KMS-11 (cell line): Measurements from ENCODE around the gene TCF12.

Experiments
- H2AFZ ChIP-seq: fragments of 200-600 bp; sonication (generic); 2 replicates; pipeline ENCODE4 v1.6.1; 2016; ENCODE audit warnings: antibody characterized with exemption, mixed run types, low read depth
- H3K27ac ChIP-seq: fragments of 200-600 bp; sonication (generic); 2 replicates; pipeline ENCODE4 v1.6.1; 2016; ENCODE audit warnings: mild to moderate bottlenecking, mixed run types
- H3K27me3 ChIP-seq: fragments of 200-600 bp; sonication (generic); 2 replicates; pipeline ENCODE4 v1.6.1; 2017; ENCODE audit warnings: mild to moderate bottlenecking, low read depth, mixed run types, moderate library complexity; ENCODE audit not compliant: insufficient read depth
- H3K36me3 ChIP-seq: fragments of 200-600 bp; sonication (generic); 2 replicates; pipeline ENCODE4 v1.6.1; 2017; ENCODE audit warnings: mild to moderate bottlenecking, mixed run types; ENCODE audit not compliant: insufficient read depth
- H3K4me1 ChIP-seq: fragments of 200-600 bp; sonication (generic); 2 replicates; pipeline ENCODE4 v1.6.1; 2016; ENCODE audit warnings: mild to moderate bottlenecking, low read depth, mixed run types; ENCODE audit not compliant: poor library complexity, severe bottlenecking
- H3K4me2 ChIP-seq: fragments of 200-600 bp; sonication (generic); 2 replicates; pipeline ENCODE4 v1.7.0; 2016; ENCODE audit warnings: mild to moderate bottlenecking, mixed run types
- H3K4me3 ChIP-seq: fragments of 200-600 bp; sonication (generic); IDR thresholded peaks from 2 replicates; pipeline ENCODE4 v1.6.1; 2017; ENCODE audit warnings: low read depth, low read length, mixed read lengths; ENCODE audit not compliant: insufficient read depth
- H3K79me2 ChIP-seq: fragments of 200-600 bp; sonication (generic); 2 replicates; pipeline ENCODE4 v1.6.1; 2016; ENCODE audit warnings: low read depth, mixed run types; ENCODE audit not compliant: insufficient read depth
- H3K9ac ChIP-seq: fragments of 200-600 bp; sonication (generic); 2 replicates; pipeline ENCODE4 v1.6.1; 2016; ENCODE audit warnings: mild to moderate bottlenecking, mixed run types
- H4K20me1 ChIP-seq: fragments of 200-600 bp; sonication (generic); 2 replicates; pipeline ENCODE4 v1.6.1; 2016; ENCODE audit warnings: mild to moderate bottlenecking, mixed run types; ENCODE audit not compliant: insufficient read depth
- TF ChIP-seq, protein P1 (sequence below): fragments of 200-600 bp; sonication (generic); conservative IDR thresholded peaks from 2 replicates; pipeline ENCODE4 v1.6.1; 2017; ENCODE audit warnings: low read depth, mild to moderate bottlenecking, antibody characterized with exemption, low read length, moderate library complexity, mixed read lengths

Gene TCF12

GRCh38 chr15:57017024-57017423 lies 98.6 kb downstream of the TCF12 start:
- H3K9ac ChIP-seq: no peak overlapping the region
- H3K79me2 ChIP-seq: no peaks in the 10 kb centered on the region
- no peak overlapping the region for H3K27ac ChIP-seq
- H4K20me1 ChIP-seq: no peaks in the 10 kb centered on the region
- H2AFZ ChIP-seq: no peak overlapping the region
- no peak overlapping the region for H3K4me2 ChIP-seq
- H3K4me3 ChIP-seq: no peak overlapping the region
- H3K36me3 ChIP-seq: no peaks in the 10 kb centered on the region
- H3K27me3 ChIP-seq: no peaks in the 10 kb centered on the region
- TF ChIP-seq, protein P1, sequence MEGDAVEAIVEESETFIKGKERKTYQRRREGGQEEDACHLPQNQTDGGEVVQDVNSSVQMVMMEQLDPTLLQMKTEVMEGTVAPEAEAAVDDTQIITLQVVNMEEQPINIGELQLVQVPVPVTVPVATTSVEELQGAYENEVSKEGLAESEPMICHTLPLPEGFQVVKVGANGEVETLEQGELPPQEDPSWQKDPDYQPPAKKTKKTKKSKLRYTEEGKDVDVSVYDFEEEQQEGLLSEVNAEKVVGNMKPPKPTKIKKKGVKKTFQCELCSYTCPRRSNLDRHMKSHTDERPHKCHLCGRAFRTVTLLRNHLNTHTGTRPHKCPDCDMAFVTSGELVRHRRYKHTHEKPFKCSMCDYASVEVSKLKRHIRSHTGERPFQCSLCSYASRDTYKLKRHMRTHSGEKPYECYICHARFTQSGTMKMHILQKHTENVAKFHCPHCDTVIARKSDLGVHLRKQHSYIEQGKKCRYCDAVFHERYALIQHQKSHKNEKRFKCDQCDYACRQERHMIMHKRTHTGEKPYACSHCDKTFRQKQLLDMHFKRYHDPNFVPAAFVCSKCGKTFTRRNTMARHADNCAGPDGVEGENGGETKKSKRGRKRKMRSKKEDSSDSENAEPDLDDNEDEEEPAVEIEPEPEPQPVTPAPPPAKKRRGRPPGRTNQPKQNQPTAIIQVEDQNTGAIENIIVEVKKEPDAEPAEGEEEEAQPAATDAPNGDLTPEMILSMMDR: no peak
- H3K4me1 ChIP-seq: no peaks in the 10 kb centered on the region

GRCh38 chr15:57018151-57018550 lies 99.7 kb downstream of the TCF12 start:
- Histone ChIP-seq H4K20me1 (no peaks in the 10 kb centered on the region), H2AFZ (no peak overlapping the region), H3K4me1 (peaks cover 6% of the 10 kb centered on the region), H3K79me2 (no peaks in the 10 kb centered on the region), H3K27me3 (no peaks in the 10 kb centered on the region), H3K36me3 (no peaks in the 10 kb centered on the region), H3K27ac (no peak overlapping the region), H3K4me2 (no peak overlapping the region), H3K9ac (no peak overlapping the region), H3K4me3 (no peak overlapping the region)
- TF ChIP-seq, protein P1: no peak

DNA sequence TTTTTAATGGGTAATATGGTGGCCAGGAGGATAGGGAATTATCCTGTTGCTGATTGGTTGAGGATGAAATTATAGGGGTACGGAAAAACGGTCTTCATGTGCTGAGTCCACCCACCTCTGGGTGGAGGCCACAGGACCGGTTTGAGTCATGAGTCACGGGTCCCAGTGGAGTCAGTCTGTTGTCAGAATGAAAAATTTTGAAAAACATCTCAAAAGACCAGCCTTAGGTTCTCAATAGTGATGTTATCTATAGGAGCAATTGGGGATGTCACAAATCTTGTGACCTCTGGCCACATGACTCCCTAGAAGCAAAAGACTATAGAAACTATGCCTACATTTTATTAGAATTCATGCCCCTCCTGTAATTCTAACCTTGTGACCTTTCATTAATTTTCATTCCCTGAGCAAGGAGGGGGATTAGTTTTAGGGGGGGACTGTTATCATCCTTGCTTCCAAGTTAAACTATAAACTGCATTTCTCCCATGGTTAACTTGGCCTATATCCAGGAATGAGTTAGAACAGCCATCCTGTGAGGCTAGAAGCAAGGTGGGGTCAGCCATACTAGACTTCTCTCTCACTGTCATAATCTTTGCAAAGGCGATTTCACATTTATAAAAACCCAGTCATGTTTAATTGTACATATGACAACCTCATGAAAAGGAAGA lies 101.2 kb downstream of the TCF12 start:
- H3K4me1 ChIP-seq: peaks cover 9% of the 10 kb centered on the region
- 0 out of 2 replicates have a peak, but pooled peaks cover 3% of the 10 kb centered on the region for H3K79me2 ChIP-seq
- H3K9ac ChIP-seq: no peak overlapping the region
- no peaks in the 10 kb centered on the region for H3K27me3 ChIP-seq
- H3K4me3 ChIP-seq: no peak overlapping the region
- H4K20me1 ChIP-seq: no peaks in the 10 kb centered on the region
- TF ChIP-seq, protein P1: no peak
- no peak overlapping the region for H3K4me2 ChIP-seq
- no peaks in the 10 kb centered on the region for H3K36me3 ChIP-seq
- H3K27ac ChIP-seq: no peak overlapping the region
- no peak overlapping the region for H2AFZ ChIP-seq

DNA sequence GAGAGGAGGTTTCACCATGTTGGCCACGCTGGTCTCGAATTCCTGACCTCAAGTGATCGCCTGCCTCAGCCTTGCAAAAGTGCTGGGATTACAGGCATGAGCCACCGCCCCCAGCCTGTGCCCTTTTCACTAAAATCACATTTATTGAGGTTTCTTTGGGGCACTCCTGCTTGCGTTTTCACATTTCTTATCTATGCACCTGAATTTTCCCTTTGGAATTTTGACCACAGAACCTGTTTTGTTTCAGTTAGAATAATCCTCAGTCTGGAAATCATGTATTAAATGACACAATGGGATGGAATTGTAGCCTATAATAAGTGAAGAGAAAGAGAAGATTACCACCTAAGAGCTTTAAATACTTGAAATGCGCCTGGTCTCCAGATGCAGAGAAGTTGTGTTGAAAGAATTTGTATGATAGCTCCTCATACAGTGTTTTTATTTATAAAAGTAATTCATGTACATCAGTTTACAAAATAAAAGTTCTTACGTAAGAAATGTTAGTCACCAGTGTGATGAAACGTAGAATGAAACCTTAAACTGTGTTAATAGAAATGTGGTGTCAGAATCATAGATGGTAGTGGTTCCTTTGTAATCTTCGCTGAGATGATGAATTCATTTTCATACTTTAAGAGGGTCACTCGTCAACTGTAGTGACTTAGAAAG lies 107.0 kb downstream of the TCF12 start:
- H4K20me1 ChIP-seq: no peaks in the 10 kb centered on the region
- H3K36me3 ChIP-seq: no peaks in the 10 kb centered on the region
- H3K4me1 ChIP-seq: peaks cover 9% of the 10 kb centered on the region
- no peak overlapping the region for H3K27ac ChIP-seq
- TF ChIP-seq, protein P1: no peak
- H3K9ac ChIP-seq: no peak overlapping the region
- H3K4me2 ChIP-seq: no peak overlapping the region
- no peak overlapping the region for H2AFZ ChIP-seq
- peaks cover 3% of the 10 kb centered on the region; the same call in 1 of the 2 replicates for H3K79me2 ChIP-seq
- H3K4me3 ChIP-seq: no peak overlapping the region
- H3K27me3 ChIP-seq: no peaks in the 10 kb centered on the region
